Lower leg skin (tissue), 4 donors: ENCODE data around the gene RNF39. TPM values are rescaled to one million over a fixed set of nuclear protein-coding genes. Genes with fewer than 3 reads are reported as not detected.

Experiments used
- DNase-seq, 2 donors: peaks; one replicate each; pipeline ENCODE4 v3.0.0-alpha.2; 2019; ENCODE audit warnings: low spot score in 2 of 2
- H3K4me3 ChIP-seq: fragments of 200-600 bp; sonication (generic); 2 replicates; pipeline ENCODE4 v1.5.1; 2017; ENCODE audit warnings: mild to moderate bottlenecking, low read depth; ENCODE audit not compliant: poor library complexity, severe bottlenecking
- POLR2A ChIP-seq, 2 donors: fragments of 450-650 bp; IDR thresholded peaks; one replicate each; pipeline ENCODE4 v1.6.1; 2016 to 2017; ENCODE audit warnings: antibody characterized with exemption in 2 of 2, mild to moderate bottlenecking in 1 of 2, moderate library complexity in 1 of 2
- WGBS, 2 donors: methylation state at CpG; one replicate each; pipeline ENCODE4 v1.1.5; 2018; 5-methylcytosine and 5-hydroxymethylcytosine counted together
- intact Hi-C: fragments of 100-400 bp; cut with DNase I; formaldehyde crosslinking; loops from one replicate; pipeline ENCODE4 v1.15.0; 2023; ENCODE audit warnings: low total_unique reads
- total RNA-seq, 4 donors: library from RNA; depleted of rRNA; stranded (reverse); fragments of >200 nt; gene quantifications; one replicate each; pipeline ENCODE4 v1.1.0, GENCODE V29; 2016
- TF ChIP-seq, protein P1 (sequence below), 3 donors: fragments of 450-650 bp; IDR thresholded peaks; one replicate each; pipeline ENCODE4 v1.5.1; 2016; ENCODE audit warnings: antibody characterized with exemption in 3 of 3, mild to moderate bottlenecking in 3 of 3, moderate library complexity in 2 of 3

RNF39 gene
- total RNA-seq, 4 donors from 2014 or later = 96.9 to 113 (median 108) TPM

GRCh38 chr6:30066082-30066481, 9.5 kb downstream of the RNF39 start:
- peak overlapping the region; percentile 3 for H3K4me3 ChIP-seq
- intact Hi-C loops = no loop called here
- WGBS, 2 donors = 8% methylated on average over 4 of the region's 4 CpGs
- DNase-seq = no peak
- TF ChIP-seq POLR2A (IDR thresholded peaks at IDR 0.05) = no peak
- TF ChIP-seq, protein P1, sequence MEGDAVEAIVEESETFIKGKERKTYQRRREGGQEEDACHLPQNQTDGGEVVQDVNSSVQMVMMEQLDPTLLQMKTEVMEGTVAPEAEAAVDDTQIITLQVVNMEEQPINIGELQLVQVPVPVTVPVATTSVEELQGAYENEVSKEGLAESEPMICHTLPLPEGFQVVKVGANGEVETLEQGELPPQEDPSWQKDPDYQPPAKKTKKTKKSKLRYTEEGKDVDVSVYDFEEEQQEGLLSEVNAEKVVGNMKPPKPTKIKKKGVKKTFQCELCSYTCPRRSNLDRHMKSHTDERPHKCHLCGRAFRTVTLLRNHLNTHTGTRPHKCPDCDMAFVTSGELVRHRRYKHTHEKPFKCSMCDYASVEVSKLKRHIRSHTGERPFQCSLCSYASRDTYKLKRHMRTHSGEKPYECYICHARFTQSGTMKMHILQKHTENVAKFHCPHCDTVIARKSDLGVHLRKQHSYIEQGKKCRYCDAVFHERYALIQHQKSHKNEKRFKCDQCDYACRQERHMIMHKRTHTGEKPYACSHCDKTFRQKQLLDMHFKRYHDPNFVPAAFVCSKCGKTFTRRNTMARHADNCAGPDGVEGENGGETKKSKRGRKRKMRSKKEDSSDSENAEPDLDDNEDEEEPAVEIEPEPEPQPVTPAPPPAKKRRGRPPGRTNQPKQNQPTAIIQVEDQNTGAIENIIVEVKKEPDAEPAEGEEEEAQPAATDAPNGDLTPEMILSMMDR (IDR thresholded peaks at IDR 0.05) = no peak

DNA sequence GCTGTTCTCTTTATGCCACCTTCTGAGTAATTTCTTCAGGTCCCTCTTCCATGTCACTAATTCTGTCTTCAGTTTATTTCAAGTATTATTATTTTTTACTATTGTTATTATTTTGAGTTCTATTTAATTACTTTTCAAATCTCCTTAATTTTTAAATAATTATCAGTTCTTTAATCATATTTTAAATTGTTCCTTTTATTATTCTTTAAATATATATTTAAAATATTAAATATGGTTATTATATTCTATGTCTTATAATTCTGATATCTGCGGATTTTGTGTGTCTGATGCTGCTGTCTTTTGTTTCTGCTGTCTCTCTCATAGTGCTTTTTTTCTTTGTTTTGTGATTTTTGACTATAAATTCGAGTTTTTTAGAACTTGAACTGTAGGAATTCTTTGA, 12.3 kb downstream of the RNF39 start:
- 73 to 88% methylated on average over 2 of the region's 2 CpGs for WGBS, 2 donors
- H3K4me3 ChIP-seq = no peak overlapping the region
- no peak for TF ChIP-seq POLR2A (IDR thresholded peaks at IDR 0.05)
- TF ChIP-seq, protein P1 (IDR thresholded peaks at IDR 0.05) = no peak
- DNase-seq = no peak
- intact Hi-C loops = no loop called here

GRCh38 chr6:30062471-30063178, 12.9 kb downstream of the RNF39 start:
- WGBS, 2 donors = 92 to 95% methylated on average over 7 of the region's 7 CpGs
- H3K4me3 ChIP-seq = no peak overlapping the region
- DNase-seq = no peak
- TF ChIP-seq, protein P1 (IDR thresholded peaks at IDR 0.05) = no peak
- no peak for TF ChIP-seq POLR2A (IDR thresholded peaks at IDR 0.05)
- intact Hi-C loops = no loop called here

- TF ChIP-seq, protein P1 (IDR thresholded peaks at IDR 0.05) = no peak
- TF ChIP-seq POLR2A (IDR thresholded peaks at IDR 0.05) = no peak
- WGBS, 2 donors = 52% methylated on average over 13 of the region's 13 CpGs
- DNase-seq = no peak
- H3K4me3 ChIP-seq = peak overlapping the region; percentile 82
- intact Hi-C loops = no loop called here
Observed at GRCh38 chr6:30061858-30062458, 13.6 kb downstream of the RNF39 start.

DNA sequence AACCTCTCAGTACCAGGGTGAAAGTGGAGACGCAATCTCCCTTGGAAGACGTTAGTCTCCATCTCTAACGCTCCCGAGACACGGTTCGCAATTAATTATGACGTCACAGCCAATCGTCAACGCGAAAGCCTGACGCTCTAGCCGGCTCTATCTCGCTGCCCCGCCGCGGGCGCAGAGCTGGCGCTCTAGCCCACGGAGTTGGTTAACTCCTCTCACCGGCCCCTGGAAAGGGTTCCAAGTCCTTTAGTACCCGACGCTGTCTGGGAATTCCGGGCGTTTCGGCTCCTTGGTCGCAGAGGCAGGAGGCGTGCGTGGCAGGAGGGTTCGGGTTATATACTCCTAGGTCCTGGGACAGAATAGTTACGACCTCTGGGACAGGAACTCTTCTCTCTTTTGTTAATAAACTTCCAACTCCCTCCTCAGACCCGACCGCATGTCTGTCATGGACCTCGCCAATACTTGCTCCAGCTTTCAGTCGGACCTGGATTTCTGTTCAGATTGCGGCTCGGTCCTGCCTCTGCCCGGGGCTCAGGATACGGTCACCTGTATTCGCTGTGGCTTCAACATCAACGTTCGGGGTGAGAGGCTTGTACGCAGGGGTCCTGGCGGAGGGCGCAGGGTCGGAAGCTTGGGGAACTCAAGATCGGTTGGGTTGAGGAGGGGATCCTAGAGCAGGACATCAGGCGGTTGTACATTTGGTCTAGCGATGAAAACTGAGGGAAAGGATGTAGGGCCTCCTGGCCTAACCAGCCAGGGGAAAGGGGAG, 14.3 kb downstream of the RNF39 start, which contains the start of gene POLR1H:
POLR1H (plus strand) TSS at position 174 of the 766 bp plus-strand sequence; CDS start at position 434, 260 bp downstream.
- intact Hi-C loops = no loop called here
- peak; percentile 94 to 98 for DNase-seq
- H3K4me3 ChIP-seq = peak within 1 kb of the TSS; percentile 82
- WGBS, 2 donors = 0 to 1% methylated on average over 30 to 48 of the region's 48 CpGs
- TF ChIP-seq, protein P1 (IDR thresholded peaks at IDR 0.05) = peak in 1 of 3 donors; percentile 7
- peak in 1 of 2 donors; percentile 12 for TF ChIP-seq POLR2A (IDR thresholded peaks at IDR 0.05)
